ENCODE results near the gene HPS6. TPM values are rescaled to one million over a fixed set of nuclear protein-coding genes. Genes with fewer than 3 reads are reported as not detected.
"Not testable (repeated sequence)": the region's sequence is repeated elsewhere in the genome, so short reads cannot be mapped to it uniquely, and the experiment has no call there.

HPS6 gene
- total RNA-seq = 14.0 TPM

- DNase-seq (ENCODE audit: low spot score) (peak; percentile 93), ATAC-seq (peak; percentile 98)
- intact Hi-C loops (cut with DNase I) = no loop called here
These were observed at the start of gene HPS6 for GRCh38 chr10:102064868-102065560. Gene HPS6 (plus strand): TSS chr10:102065349. CDS start chr10:102065475, 126 bp downstream.

- ATAC-seq (no peak), DNase-seq (ENCODE audit: low spot score) (no peak)
- intact Hi-C loops (cut with DNase I) = loop anchor here (10.0 kb wide), 1 partner anchor 172 kb away; the partner anchor contains the start of gene KCNIP2
These were observed 48.7 kb upstream of the HPS6 start for GRCh38 chr10:102016416-102016815.

GRCh38 chr10:102017295-102017694 is 47.9 kb upstream of the HPS6 start:
- ATAC-seq = no peak
- intact Hi-C loops (cut with DNase I) = loop anchor here (10.0 kb wide), 1 partner anchor 172 kb away; the partner anchor contains the start of gene KCNIP2

GRCh38 chr10:102020938-102021337 is 44.2 kb upstream of the HPS6 start:
- DNase-seq (ENCODE audit: low spot score) = no peak
- intact Hi-C loops (cut with DNase I) = no loop called here

More at GRCh38 chr10:102017295-102017694, 47.9 kb upstream of the HPS6 start:
- no peak for DNase-seq (ENCODE audit: low spot score)

GRCh38 chr10:102024799-102025198 is 40.4 kb upstream of the HPS6 start:
- intact Hi-C loops (cut with DNase I) = no loop called here
- ATAC-seq (no peak), DNase-seq (ENCODE audit: low spot score) (no peak)

More at GRCh38 chr10:102020938-102021337, 44.2 kb upstream of the HPS6 start:
- ATAC-seq = no peak

GRCh38 chr10:102027261-102027660 is 37.9 kb upstream of the HPS6 start:
- intact Hi-C loops (cut with DNase I) = no loop called here
- no peak for DNase-seq (ENCODE audit: low spot score)
- no peak for ATAC-seq

- intact Hi-C loops (cut with DNase I) = no loop called here
- no peak for ATAC-seq
- DNase-seq (ENCODE audit: low spot score) = no peak
These were observed 31.4 kb upstream of the HPS6 start for GRCh38 chr10:102033787-102034186.

- intact Hi-C loops (cut with DNase I); ATAC-seq; DNase-seq (ENCODE audit: low spot score): not testable (repeated sequence)
These were observed 29.3 kb upstream of the HPS6 start for GRCh38 chr10:102035807-102036206.

- no peak for DNase-seq (ENCODE audit: low spot score)
- ATAC-seq = no peak
- intact Hi-C loops (cut with DNase I) = no loop called here
These were observed 26.7 kb upstream of the HPS6 start for GRCh38 chr10:102038410-102038809.

GRCh38 chr10:102040305-102041050 is 24.7 kb upstream of the HPS6 start:
- ATAC-seq (no peak), DNase-seq (ENCODE audit: low spot score) (no peak)
- intact Hi-C loops (cut with DNase I) = no loop called here

- no peak for DNase-seq (ENCODE audit: low spot score)
- intact Hi-C loops (cut with DNase I) = no loop called here
- ATAC-seq = no peak
These were observed 19.9 kb upstream of the HPS6 start for GRCh38 chr10:102045292-102045691.

GRCh38 chr10:102046095-102046494 is 19.1 kb upstream of the HPS6 start:
- intact Hi-C loops (cut with DNase I) = no loop called here
- ATAC-seq (no peak), DNase-seq (ENCODE audit: low spot score) (no peak)

- intact Hi-C loops (cut with DNase I) = not testable (repeated sequence)
- DNase-seq (ENCODE audit: low spot score) = peak; percentile 61
- peak; percentile 47 for ATAC-seq
These were observed 10.1 kb upstream of the HPS6 start for GRCh38 chr10:102054881-102055646.

- intact Hi-C loops (cut with DNase I) = no loop called here
- peak; percentile 93 for DNase-seq (ENCODE audit: low spot score)
- peak; percentile 96 for ATAC-seq
These were observed 9.3 kb upstream of the HPS6 start, which contains the start of gene ARMH3 for GRCh38 chr10:102055647-102056419. Gene ARMH3 (minus strand): TSS chr10:102056173. CDS start chr10:102040114, 16,059 bp downstream.

- intact Hi-C loops (cut with DNase I) = no loop called here
- no peak for ATAC-seq
- no peak for DNase-seq (ENCODE audit: low spot score)
These were observed 5.2 kb upstream of the HPS6 start for GRCh38 chr10:102059987-102060386.

- ATAC-seq = no peak
- DNase-seq (ENCODE audit: low spot score) = no peak
- intact Hi-C loops (cut with DNase I) = no loop called here
These were observed 664 bp upstream of the HPS6 start for GRCh38 chr10:102064503-102064867.

GRCh38 chr10:102065561-102066398 is 631 bp downstream of the HPS6 start:
- DNase-seq (ENCODE audit: low spot score) (peak; percentile 62), ATAC-seq (peak; percentile 21)
- intact Hi-C loops (cut with DNase I) = no loop called here

Measured in sciatic nerve (tissue), 2 donors.